GM19467 (cell line): Measurements from ENCODE around the gene IMPDH2.

Experiments used
- ATAC-seq: cut with Tn5 transposase; IDR thresholded peaks from one replicate; pipeline ENCODE4 v1.9.1; 2021; ENCODE audit warnings: mild to moderate bottlenecking, moderate library complexity; ENCODE audit not compliant: unreplicated experiment

Gene IMPDH2

DNA sequence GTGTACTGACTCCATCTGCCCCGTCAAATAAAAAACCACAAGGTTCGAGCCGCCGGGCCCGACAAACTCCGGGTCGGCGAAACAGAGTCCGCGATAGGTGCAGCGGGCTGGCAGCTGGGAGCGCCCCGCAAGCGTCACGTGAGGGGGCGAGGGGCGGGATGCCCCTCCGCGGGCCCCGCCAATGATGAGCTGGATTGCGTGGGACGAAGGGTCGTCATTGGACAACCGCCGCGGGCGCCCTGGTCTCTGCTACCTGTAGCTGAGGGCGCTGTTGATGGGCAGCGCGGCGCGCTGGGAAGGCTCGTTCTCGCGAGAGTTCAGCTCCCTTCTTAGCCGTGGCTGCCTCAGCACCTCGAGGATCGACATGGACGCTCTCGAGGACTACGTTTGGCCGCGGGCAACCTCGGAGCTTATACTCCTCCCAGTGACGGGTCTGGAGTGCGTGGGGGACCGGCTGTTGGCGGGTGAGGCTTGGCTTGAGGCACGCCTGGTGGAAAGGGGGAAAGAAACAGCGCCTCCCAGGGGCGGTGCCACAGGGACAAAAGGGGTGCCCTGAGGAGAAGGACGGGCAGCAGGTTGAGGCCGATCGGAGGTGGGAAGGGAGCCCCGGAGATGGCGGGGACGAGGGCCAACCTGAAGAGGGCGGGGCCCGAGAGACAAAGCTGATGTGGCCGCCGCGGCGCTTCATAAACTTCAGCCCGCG is 22.0 kb downstream of the IMPDH2 start, which contains the start of gene WDR6:
WDR6 (plus strand) TSS at position 324 of the 703 bp plus-strand sequence; CDS start at position 365, 41 bp downstream.
- peak; percentile 83 for ATAC-seq

DNA sequence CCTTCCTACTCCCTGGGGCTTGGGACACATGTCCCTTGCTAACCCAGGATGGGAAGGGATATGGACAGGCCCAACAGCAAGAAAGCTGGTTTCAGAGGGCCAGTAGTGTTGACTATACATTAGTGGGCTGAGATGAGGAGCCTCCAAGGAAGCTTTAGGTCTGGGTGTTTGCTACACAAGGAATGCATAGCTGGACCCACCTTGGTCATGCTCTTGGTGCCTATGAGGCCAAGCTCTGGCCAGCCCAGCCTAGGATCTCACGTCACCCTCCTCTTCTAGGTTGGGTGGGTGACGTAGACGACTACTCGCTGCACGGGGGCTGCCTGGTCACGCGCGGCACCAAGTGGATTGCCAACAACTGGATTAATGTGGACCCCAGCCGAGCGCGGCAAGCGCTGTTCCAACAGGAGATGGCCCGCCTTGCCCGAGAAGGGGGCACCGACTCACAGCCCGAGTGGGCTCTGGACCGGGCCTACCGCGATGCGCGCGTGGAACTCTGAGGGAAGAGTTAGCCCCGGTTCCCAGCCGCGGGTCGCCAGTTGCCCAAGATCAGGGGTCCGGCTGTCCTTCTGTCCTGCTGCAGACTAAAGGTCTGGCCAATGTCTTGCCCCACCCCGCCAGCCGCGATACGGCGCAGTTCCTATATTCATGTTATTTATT is 22.7 kb downstream of the IMPDH2 start:
- no peak for ATAC-seq

DNA sequence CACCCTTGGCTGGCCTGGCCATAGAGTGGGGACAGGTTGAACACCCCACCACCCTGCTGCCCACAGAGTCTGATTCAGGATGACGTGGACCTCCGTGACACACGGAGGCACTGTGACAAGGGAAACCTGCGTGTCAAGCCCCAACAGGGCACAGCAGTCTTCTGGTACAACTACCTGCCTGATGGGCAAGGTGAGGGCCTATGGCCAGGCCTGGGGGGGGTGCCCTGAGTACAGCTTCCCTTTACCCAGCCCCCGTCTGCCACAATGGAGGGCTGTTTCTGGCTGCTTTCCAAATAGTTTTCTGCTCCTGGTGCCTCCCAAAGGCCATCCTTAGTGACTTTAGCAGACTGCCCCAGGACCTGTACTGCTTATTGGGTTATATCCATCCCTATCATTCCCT is 23.2 kb downstream of the IMPDH2 start:
- no peak for ATAC-seq

DNA sequence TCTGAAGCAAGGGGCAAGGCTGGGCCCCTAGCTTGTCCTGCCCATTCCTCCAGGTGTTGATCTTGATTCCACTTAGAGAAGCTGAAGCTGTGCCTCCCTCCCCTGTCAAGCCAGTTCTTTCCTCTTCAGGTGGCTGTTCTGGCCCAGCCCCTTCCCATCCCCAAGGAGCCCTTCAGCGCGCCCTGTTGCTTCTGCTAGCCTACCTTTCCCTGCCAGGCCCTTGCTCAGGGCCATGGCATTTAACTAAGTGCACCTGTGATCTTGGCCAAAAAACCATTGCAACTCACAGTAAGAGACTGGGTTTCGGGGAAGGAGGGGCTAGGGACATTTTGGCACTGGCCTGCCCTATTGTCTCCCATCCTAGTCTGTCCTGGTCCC is 23.9 kb downstream of the IMPDH2 start:
- no peak for ATAC-seq

DNA sequence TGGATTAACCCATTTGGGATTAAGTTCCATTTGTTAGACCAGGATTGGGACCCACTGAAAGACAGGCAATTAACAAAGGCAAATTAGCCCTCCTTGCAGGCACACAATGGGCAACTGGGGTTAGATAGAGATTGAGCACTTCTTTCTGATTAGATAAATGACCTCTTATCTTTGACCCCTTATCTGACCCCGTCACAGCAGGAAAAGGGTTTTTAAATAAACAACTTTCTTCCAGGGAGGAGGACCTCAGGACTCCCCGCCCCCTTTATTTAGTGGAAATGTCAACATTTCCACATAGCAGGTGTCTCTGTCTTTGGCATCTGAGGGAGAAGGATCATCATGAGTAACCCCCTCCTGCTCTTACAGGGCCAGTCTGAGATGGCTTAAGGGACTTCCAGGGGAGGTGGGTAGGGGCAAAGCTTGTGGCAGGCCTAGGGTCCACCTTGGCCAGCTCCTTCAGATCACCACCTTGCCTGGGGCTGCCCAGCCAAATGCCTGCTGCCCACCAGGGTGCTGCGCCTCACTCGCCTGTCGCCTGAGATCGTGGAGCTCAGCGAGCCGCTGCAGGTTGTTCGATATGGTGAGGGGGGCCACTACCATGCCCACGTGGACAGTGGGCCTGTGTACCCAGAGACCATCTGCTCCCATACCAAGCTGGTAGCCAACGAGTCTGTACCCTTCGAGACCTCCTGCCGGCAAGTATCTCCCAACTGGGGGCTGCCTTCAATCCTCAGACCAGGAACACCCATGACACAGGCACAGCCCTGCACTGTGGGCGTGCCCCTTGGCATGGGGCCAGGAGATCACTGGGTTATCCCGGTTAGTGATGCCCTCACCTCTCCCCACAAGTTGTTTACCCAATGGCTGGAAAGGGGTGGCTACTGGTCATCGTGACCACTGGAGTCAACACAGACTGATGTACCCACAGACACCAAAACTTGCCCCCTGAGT is 24.6 kb downstream of the IMPDH2 start:
- ATAC-seq = no peak

DNA sequence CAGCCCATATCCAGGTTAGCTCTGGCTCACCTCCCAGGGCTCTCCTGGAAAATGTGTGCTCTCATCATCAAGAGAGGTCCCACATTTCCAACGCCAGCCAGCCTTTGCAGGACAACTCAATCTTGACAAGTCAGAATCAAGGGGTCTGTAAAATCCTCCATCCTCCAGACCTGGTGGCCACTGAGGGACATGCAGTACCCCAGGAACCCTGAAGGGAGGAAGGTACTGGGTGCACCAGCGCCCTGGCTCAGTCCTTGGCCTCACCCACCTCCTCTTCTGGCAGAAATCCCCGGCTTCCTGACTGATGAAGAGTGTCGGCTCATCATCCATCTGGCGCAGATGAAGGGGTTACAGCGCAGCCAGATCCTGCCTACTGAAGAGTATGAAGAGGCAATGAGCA is 28.0 kb downstream of the IMPDH2 start:
- ATAC-seq = no peak

DNA sequence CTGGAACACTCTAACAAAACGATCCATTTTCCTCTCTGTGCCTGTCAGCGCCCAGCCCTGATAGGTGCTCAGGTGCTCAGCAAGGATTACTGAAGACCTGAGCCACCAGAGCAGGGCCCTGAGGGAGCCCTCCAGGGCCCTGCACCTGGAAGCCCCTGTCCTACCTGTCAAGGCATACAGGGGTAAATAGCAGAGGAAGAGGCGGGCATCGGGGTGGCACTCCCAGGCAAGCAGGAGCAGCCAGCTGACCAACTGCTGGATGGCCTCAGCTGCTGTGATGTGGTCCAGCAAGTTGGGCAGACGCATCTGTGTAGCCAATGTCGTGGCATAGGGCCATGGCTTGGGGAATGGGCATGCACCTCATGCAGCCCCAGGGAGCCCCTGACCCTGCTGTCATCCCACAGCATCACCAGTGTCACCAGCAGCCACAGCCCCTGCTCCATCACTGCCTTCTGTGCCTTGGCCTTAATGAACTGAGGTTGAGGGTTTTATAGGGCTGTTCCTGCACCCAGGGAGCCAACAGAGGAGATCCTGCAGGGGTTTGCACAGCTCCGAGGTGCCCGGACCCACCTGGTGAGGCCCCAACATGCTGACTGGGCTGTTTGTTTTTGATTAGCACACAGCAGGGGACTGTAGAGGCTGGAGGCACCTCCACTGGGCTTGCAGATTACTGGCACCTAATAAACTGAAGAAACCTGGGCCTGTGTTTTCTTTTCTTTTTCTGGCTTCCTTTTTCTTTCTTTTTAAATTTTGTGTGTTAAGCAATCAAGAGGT is 29.9 kb downstream of the IMPDH2 start:
- ATAC-seq = no peak

DNA sequence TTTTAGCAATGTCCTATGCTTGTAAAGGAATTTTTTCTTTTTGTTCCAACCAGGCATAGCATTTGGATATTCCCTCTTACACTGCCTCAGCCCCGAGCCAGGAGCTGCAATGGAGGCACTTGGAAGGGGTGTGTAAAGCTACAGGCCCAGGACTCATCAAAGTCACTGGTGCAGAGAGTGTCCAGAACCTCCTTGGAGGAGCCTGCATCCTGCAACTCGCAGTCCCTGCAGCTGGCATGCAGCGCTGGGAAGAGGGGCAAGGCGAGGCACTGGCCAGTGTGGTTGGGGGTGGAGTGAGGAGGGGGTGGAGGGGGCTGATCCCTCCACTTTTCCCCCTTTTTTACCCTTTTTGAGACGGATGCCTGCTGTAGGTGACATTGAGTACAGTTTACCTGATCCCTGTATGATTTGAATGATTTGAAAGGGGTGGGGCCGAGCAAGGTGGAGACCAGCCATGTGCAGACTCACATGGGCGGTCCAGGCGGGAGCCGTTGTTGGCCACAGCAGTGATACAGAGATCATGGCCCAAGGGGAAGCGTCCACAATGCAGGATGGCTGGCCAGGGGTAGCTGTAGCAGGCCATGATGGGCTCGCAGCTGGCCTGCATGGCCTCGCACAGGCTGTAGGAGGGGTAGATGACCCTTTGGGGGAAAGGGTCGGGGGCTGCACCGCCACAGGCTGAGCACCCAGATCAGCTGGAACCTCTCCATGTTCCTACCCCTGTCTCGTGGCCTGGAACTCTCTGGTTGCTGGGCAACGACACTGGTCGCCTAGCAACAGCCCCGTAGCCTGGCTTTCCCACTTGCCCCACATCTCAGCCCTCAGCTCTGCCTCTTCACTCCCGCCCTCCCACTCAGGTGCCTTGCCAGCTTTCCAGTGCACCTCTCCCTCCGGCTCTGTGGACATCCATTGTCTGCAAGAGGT is 31.2 kb downstream of the IMPDH2 start:
- no peak for ATAC-seq

DNA sequence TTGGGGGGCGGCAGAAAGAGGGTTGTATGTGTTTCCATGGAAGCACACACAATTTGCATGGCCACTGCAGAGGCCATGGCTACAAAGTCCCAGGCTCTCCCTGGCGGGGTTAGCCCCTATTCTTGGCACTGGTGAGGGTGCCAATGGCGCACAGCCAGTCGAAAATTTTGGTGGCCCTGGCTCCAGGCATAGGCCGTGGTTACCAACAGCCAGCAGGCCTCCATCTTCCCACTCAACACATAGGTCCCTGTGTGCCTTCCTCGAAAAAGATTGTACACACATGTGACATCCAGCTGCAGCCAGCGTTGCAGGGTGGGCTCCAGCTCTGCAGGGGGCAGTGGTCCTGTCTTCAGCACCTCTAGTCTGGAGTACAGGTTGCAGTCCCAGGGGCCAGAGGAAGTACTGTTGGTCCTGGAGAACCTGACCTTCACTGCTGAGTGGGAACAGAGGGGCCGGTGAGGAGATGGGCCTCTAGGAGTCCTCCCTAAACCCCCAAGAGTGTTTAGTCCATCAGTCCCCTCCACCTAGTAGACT is 32.0 kb downstream of the IMPDH2 start:
- no peak for ATAC-seq

DNA sequence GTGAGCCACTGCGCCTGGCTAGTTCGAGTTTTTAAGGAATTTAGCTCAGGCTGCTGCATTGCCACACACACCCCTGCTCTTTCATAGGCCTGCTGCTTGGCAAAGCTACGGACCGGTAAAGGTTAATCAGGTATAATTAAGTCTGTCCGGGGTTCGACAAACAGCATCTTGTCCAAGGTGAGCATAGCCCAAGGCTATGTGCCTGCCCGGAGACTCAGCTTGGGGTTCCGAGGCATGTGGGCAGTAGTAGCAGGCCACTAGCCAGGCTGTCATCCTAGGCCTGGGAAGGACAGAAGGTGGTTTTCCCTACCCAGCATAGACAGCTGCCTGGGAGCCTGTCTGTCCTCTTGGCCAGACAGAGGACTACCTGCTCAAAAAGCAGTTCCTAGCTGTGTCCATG is 32.6 kb downstream of the IMPDH2 start:
- no peak for ATAC-seq

DNA sequence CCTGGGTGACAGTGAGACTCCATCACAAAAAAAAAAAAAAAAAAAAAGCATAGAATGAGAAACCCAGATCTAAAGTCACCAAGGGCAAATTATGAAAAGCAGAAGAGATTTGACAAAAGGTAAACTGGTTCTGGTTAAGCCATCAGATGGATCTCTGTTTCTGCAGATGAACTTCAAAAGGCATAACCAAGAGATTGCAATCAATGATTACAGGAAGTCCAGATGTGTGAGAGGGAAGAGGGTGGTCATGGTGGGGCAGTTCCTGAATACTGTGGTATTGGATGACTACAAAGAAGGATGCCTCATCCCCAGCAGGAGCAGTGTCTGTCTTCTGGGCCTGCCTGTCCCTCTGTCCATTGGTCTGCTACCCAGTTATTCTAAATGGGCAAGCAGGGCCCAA is 35.4 kb downstream of the IMPDH2 start:
- no peak for ATAC-seq

DNA sequence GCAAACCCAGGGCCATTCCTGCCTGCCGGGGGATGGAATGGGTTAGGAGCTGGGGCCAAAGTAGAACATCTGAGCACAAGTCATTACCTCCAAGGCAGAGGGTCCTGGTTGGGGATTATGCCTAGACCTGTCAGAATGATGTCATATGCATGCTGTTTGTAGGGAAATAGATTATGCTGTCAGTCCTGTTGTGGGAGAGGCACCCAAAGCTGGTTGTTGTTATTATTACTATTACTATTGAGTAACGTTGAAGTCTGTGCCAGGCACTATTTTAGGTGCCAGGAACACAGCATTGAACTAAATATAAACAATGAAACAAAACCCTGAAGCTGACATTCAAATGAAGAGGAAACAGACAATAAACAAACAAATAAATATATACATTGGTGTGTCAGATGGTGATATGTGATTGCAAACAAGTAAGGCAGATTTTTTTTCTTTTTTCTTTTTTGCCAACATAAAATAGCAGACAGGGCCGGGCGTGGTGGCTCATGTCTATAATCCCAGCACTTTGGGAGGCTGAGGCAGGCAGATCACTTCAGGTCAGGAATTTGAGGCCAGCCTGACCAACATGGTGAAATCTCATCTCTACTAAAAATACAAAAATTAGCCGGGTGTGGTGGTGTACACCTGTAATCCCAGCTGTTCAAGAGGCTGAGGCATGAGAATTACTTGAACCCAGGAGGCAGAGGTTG is 37.2 kb downstream of the IMPDH2 start:
- no peak for ATAC-seq

DNA sequence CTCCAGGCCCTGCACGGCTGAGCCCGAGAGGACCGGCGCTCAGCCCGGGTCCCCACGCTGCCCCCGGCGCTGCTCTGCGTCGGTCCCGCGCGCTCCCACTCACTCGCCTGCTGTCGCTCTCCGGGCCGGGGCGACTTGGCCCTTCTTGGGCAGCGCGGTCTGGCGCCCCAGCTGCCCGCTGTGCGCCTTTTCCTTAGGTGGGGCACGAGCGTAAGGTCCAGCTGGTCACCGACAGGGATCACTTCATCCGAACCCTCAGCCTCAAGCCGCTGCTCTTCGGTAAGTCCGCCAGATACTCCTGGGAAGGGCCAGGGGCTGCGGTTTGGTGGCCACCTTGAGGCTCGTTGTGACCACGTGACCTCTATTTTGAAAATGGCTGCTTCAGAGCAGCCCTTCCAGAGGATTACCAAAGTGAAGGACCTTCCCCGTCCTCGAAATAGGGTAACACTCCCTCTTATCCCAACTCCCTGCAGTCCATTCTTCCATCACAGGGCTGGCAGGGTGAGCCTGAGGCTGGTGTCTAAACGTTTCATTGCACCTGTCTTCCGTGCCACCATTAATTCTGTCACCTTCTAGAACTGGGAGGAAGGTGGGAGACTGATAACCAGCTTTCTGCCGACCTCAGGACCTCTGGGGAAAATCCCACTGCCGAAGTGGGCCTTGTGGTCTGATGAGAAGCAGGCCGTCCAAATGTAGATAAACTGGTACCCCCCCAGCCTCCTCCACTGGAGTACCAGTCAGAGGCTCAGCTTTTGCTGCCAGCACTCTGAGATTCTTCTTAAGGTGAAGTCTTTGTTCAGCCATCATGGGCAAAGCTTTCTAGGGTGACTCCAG is 38.3 kb downstream of the IMPDH2 start:
- no peak for ATAC-seq

DNA sequence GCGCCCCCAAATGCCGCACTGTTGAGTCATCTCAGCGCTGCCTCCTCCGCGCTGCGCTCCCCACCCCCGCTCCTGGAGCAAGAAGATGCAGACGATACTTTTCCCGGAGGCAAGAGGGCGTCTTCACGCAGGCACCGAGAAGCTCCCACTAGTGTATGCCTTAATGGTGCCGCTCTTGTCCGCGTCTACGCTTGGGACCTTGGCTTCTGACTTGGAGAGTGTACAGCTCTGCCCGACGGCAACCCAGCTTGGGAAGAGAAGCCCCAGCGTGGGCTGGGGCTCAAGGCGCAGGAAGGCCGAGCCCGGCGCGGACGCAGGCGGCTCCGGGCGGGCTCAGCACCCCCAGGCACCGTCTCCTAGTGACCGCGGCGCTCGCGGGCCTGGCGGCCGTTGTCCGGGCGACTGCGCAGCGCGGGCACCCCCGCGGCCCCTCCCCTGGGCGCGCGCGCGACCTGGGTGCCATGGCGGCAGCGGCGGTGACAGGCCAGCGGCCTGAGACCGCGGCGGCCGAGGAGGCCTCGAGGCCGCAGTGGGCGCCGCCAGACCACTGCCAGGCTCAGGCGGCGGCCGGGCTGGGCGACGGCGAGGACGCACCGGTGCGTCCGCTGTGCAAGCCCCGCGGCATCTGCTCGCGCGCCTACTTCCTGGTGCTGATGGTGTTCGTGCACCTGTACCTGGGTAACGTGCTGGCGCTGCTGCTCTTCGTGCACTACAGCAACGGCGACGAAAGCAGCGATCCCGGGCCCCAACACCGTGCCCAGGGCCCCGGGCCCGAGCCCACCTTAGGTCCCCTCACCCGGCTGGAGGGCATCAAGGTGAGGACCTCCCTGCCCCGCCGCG is 39.2 kb downstream of the IMPDH2 start, which contains the start of gene P4HTM:
P4HTM (plus strand) TSS at position 446 of the 840 bp plus-strand sequence; CDS start at position 462, 16 bp downstream.
- no peak for ATAC-seq

DNA sequence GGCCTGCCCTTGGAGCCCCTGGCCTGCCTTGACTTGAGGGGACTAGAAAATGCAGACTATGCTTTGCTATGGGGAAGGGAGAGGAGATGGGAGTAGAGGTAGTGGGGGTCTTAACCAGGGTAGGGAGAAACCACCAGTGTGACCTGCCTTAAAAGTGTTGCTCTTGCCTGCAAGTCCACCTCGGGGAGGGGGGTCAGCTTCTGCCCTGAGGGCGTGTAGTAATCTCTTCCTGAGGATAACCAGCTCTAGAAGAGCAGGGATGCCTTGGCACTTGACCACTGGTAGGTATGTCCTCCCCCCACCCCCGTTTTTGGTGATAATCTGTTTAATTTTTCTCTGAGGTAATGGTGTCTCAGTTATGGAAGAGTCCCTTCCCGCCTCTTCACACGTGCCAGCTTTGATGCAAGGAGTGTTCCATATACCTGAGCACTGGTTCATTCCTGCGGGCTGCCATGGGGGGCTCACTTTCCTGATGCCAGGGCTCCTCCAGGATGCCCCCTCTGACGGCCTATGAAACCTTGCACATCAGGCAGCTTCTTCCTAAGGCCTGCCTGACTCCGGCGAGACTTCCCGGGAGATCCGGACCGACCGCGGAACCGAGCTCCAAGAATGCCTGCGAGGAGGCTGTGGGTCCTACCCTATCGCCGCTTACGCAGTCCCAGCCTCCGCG is 39.9 kb downstream of the IMPDH2 start:
- ATAC-seq = no peak

DNA sequence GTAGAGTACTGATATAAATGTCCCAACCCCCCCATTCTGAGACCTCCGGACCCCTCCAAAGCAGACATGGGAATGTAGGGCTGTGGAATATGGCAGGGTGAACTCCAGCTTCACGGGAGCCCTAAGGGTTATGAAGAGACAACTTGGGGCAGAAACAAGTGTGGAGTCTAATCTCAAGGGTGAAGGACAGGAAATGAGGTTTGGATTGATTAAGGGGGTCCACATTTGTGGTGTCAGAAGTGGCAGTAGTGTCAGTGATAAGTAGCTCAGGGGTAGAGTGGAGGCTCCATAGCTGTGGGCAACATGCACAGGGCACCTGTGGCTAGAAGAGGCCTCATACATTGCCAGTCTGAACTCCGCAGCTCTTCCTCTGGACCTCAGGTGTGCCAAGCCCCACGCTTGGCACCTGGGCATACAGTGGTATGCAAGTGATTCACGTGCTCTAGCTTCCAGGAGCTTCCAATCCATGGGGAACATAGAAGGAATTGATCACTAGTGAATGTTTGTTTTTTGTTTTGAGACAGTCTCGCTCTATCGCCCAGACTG is 43.3 kb downstream of the IMPDH2 start:
- ATAC-seq = no peak
